H9 (cell line): ENCODE measurements around the gene LIMS2. TPM values are rescaled to one million over a fixed set of nuclear protein-coding genes. Genes with fewer than 3 reads are reported as not detected.

ENCODE experiments used
- DNase-seq: peaks from one replicate; pipeline ENCODE4 v3.0.0-alpha.2; 2017
- H2AFZ ChIP-seq: one replicate; pipeline ENCODE4 v1.6.1; 2013; ENCODE audit warnings: mild to moderate bottlenecking, low read length, control low read depth, moderate library complexity
- H2AK5ac ChIP-seq: 2 replicates; pipeline ENCODE4 v1.6.1; 2013; ENCODE audit warnings: low read length, control low read depth, mixed read lengths; ENCODE audit not compliant: insufficient read length
- H2BK120ac ChIP-seq: one replicate; pipeline ENCODE4 v1.6.1; 2013; ENCODE audit warnings: low read depth, mild to moderate bottlenecking, low read length, control low read depth, inconsistent platforms; ENCODE audit not compliant: poor library complexity, severe bottlenecking
- H2BK12ac ChIP-seq: 2 replicates; pipeline ENCODE4 v1.6.1; 2013; ENCODE audit warnings: low read length, control low read depth, mixed read lengths, low read depth; ENCODE audit not compliant: insufficient read length
- H2BK15ac ChIP-seq: 2 replicates; pipeline ENCODE4 v1.6.1; 2013; ENCODE audit warnings: low read depth, low read length, control low read depth
- H2BK20ac ChIP-seq: one replicate; pipeline ENCODE4 v1.6.1; 2013; ENCODE audit warnings: low read depth, mild to moderate bottlenecking, low read length, control low read depth, inconsistent platforms; ENCODE audit not compliant: poor library complexity, severe bottlenecking
- H2BK5ac ChIP-seq: 2 replicates; pipeline ENCODE4 v1.6.1; 2013; ENCODE audit warnings: low read length, control low read depth, mixed read lengths; ENCODE audit not compliant: insufficient read length
- H3K14ac ChIP-seq: 2 replicates; pipeline ENCODE4 v1.6.1; 2013; ENCODE audit warnings: low read length, control low read depth; ENCODE audit not compliant: insufficient read depth
- H3K18ac ChIP-seq: 2 replicates; pipeline ENCODE4 v1.6.1; 2013; ENCODE audit warnings: low read depth, mild to moderate bottlenecking, mixed read lengths, low read length, control low read depth; ENCODE audit not compliant: insufficient read length
- H3K23ac ChIP-seq: 2 replicates; pipeline ENCODE4 v1.6.1; 2013; ENCODE audit warnings: low read length, control low read depth, mixed read lengths, low read depth; ENCODE audit not compliant: insufficient read length
- H3K23me2 ChIP-seq: 2 replicates; pipeline ENCODE4 v1.6.1; 2013; ENCODE audit warnings: low read depth, mild to moderate bottlenecking, mixed read lengths, low read length, control low read depth; ENCODE audit not compliant: insufficient read length, poor library complexity, severe bottlenecking
- H3K27ac ChIP-seq: 2 replicates; pipeline ENCODE4 v1.5.1; 2013; ENCODE audit warnings: low read length, control low read depth, mixed read lengths, low read depth; ENCODE audit not compliant: insufficient read length
- H3K27me3 ChIP-seq: 2 replicates; pipeline ENCODE4 v1.6.1; 2013; ENCODE audit warnings: low read length, control low read depth, inconsistent platforms; ENCODE audit not compliant: insufficient read depth
- H3K4ac ChIP-seq: 2 replicates; pipeline ENCODE4 v1.6.1; 2013; ENCODE audit warnings: low read depth, mild to moderate bottlenecking, control low read depth, inconsistent platforms, low read length, moderate library complexity
- H3K4me1 ChIP-seq: 2 replicates; pipeline ENCODE4 v1.6.1; 2013; ENCODE audit warnings: low read length, control low read depth, inconsistent platforms; ENCODE audit not compliant: insufficient read depth
- H3K4me2 ChIP-seq: 2 replicates; pipeline ENCODE4 v1.6.1; 2013; ENCODE audit warnings: low read length, control low read depth, mixed read lengths; ENCODE audit not compliant: insufficient read length, insufficient read depth
- H3K56ac ChIP-seq: 2 replicates; pipeline ENCODE4 v1.6.1; 2013; ENCODE audit warnings: low read depth, mild to moderate bottlenecking, mixed read lengths, low read length, control low read depth; ENCODE audit not compliant: insufficient read length
- H3K79me1 ChIP-seq: 2 replicates; pipeline ENCODE4 v1.6.1; 2013; ENCODE audit warnings: low read depth, mild to moderate bottlenecking, moderate library complexity, low read length, control low read depth, inconsistent platforms; ENCODE audit not compliant: insufficient read depth, poor library complexity, severe bottlenecking
- H3K79me2 ChIP-seq: 2 replicates; pipeline ENCODE4 v1.6.1; 2013; ENCODE audit warnings: low read length, control low read depth, inconsistent platforms; ENCODE audit not compliant: insufficient read depth
- H3K9ac ChIP-seq: 2 replicates; pipeline ENCODE4 v1.6.1; 2013; ENCODE audit warnings: low read length, control low read depth, mixed read lengths; ENCODE audit not compliant: insufficient read length; ENCODE audit errors: extremely low read depth
- H3K9me3 ChIP-seq: one replicate; pipeline ENCODE4 v1.6.1; 2013; ENCODE audit warnings: low read depth, low read length, inconsistent platforms; ENCODE audit not compliant: control insufficient read depth
- H3T11ph ChIP-seq: one replicate; pipeline ENCODE4 v1.6.1; 2013; ENCODE audit warnings: mild to moderate bottlenecking, low read length, control low read depth, inconsistent platforms
- H4K20me1 ChIP-seq: one replicate; pipeline ENCODE4 v1.6.1; 2013; ENCODE audit not compliant: control insufficient read depth, insufficient read length, insufficient read depth
- H4K5ac ChIP-seq: 2 replicates; pipeline ENCODE4 v1.6.1; 2013; ENCODE audit warnings: low read depth, mild to moderate bottlenecking, mixed read lengths, low read length, control low read depth; ENCODE audit not compliant: insufficient read length
- H4K8ac ChIP-seq: replicated peaks from 2 replicates; pipeline ENCODE4 v1.6.1; 2013; ENCODE audit warnings: low read length, control low read depth, mixed read lengths, low read depth; ENCODE audit not compliant: insufficient read length
- H4K91ac ChIP-seq: 2 replicates; pipeline ENCODE4 v1.6.1; 2013; ENCODE audit warnings: low read depth, mild to moderate bottlenecking, moderate library complexity, mixed read lengths, low read length, control low read depth; ENCODE audit not compliant: insufficient read length
- H3K27ac Mint-ChIP-seq, 3 experiments: 2 replicates in 2 of 3; 3 replicates in 1 of 3; pipeline ENCODE4 v1.8.0; 2020 to 2021; ENCODE audit warnings: mixed read lengths in 3 of 3, mild to moderate bottlenecking in 1 of 3, moderate library complexity in 1 of 3
- H3K27me3 Mint-ChIP-seq: 2 replicates; pipeline ENCODE4 v1.8.0; 2021; ENCODE audit warnings: low read depth, mild to moderate bottlenecking, moderate library complexity, mixed read lengths
- H3K36me3 Mint-ChIP-seq, 3 experiments: 2 replicates in 2 of 3; 3 replicates in 1 of 3; pipeline ENCODE4 v1.8.0; 2020 to 2021; ENCODE audit warnings: low read depth in 3 of 3, mixed read lengths in 3 of 3; ENCODE audit not compliant: insufficient read depth in 1 of 3
- H3K4me1 Mint-ChIP-seq, 2 experiments: 2 replicates each; pipeline ENCODE4 v1.8.0; 2020; ENCODE audit warnings: mixed read lengths in 2 of 2
- H3K4me3 Mint-ChIP-seq, 2 experiments: 2 replicates in 1 of 2; 3 replicates in 1 of 2; pipeline ENCODE4 v1.8.0; 2020 to 2021; ENCODE audit warnings: mild to moderate bottlenecking in 2 of 2, mixed read lengths in 2 of 2, moderate library complexity in 1 of 2
- H3K9me3 Mint-ChIP-seq, 2 experiments: 2 replicates in 1 of 2; 3 replicates in 1 of 2; pipeline ENCODE4 v1.8.0; 2020; ENCODE audit warnings: mild to moderate bottlenecking in 2 of 2, mixed read lengths in 2 of 2, moderate library complexity in 1 of 2
- CTCF ChIP-seq: fragments of 200-600 bp; sonication (generic); conservative IDR thresholded peaks from 3 replicates; pipeline ENCODE4 v1.8.0; 2021; ENCODE audit warnings: antibody characterized with exemption, mild to moderate bottlenecking
- WGBS: extraction: QIAGEN DNeasy Blood & Tissue Kit; methylation state at CpG from one replicate; pipeline ENCODE4 v1.1.7; 2013; ENCODE audit warnings: missing lambda C conversion rate, low lambda C conversion rate, mixed read lengths; ENCODE audit not compliant: insufficient read length; ENCODE audit errors: extremely low coverage; 5-methylcytosine and 5-hydroxymethylcytosine counted together
- total RNA-seq: library from RNA; stranded (reverse); gene quantifications from 2 replicates; pipeline ENCODE4 v1.2.1, GENCODE V29; 2021

The LIMS2 gene
- total RNA-seq, 1 experiment from 2014 or later, result 5.9 TPM

GRCh38 chr2:127664895-127665225, 10.5 kb downstream of the LIMS2 start:
- H3K9ac ChIP-seq, result no peak overlapping the region
- no peak overlapping the region for H2BK15ac ChIP-seq
- H3K23me2 ChIP-seq, result peaks cover 4% of the 10 kb centered on the region
- H4K91ac ChIP-seq, result no peak overlapping the region
- Mint-ChIP-seq H3K27ac (no peak overlapping the region), H3K4me3 (peak overlapping the region in 1 of 2 experiments; percentile 59; a peak in 3 of 5 replicates), H3K36me3 (peaks cover 0 to 2% (median 0%) of the 10 kb centered on the region in 3 experiments; a peak in 3 of 7 replicates), H3K9me3 (no peaks in the 10 kb centered on the region), H3K4me1 (peaks cover 3 to 4% of the 10 kb centered on the region in 2 experiments; a peak in 2 of 4 replicates), H3K27me3 (peaks cover 58% of the 10 kb centered on the region)
- H3K79me2 ChIP-seq, result 0 out of 2 replicates have a peak, but pooled peaks cover 2% of the 10 kb centered on the region
- H3K79me1 ChIP-seq, result no peaks in the 10 kb centered on the region
- H4K5ac ChIP-seq, result no peak overlapping the region
- no peak overlapping the region for H3T11ph ChIP-seq
- no peak overlapping the region for H2BK12ac ChIP-seq
- no peak overlapping the region for H3K56ac ChIP-seq
- WGBS, result no CpG with 5 or more reads among the region's 6 CpGs
- peaks cover 14% of the 10 kb centered on the region; the same call in 1 of the 2 replicates for H3K27me3 ChIP-seq
- H3K4me2 ChIP-seq, result peak overlapping the region; percentile 18
- no peak overlapping the region for H3K27ac ChIP-seq
- H4K8ac ChIP-seq, result no peak overlapping the region
- no peak overlapping the region for H3K14ac ChIP-seq
- H3K23ac ChIP-seq, result no peak overlapping the region
- no peak overlapping the region for H2AFZ ChIP-seq
- no peak overlapping the region for H2BK5ac ChIP-seq
- H4K20me1 ChIP-seq, result no peaks in the 10 kb centered on the region
- no peak for TF ChIP-seq CTCF
- no peak overlapping the region for H2BK20ac ChIP-seq
- no peak overlapping the region for H3K18ac ChIP-seq
- DNase-seq, result no peak
- H3K4me1 ChIP-seq, result no peaks in the 10 kb centered on the region
- H2AK5ac ChIP-seq, result no peak overlapping the region
- H3K4ac ChIP-seq, result no peak overlapping the region
- no peaks in the 10 kb centered on the region for H3K9me3 ChIP-seq
- H2BK120ac ChIP-seq, result no peak overlapping the region
